GM23338 (cell line): ENCODE data around the gene CCR4. TPM values are rescaled to one million over a fixed set of nuclear protein-coding genes. Genes with fewer than 3 reads are reported as not detected.

ENCODE experiments used
- ATAC-seq: fragments of 200-7000 bp; cut with Tn5 transposase; 3 replicates; pipeline ENCODE4 v1.9.1; 2020
- DNase-seq: peaks from one replicate; pipeline ENCODE4 v3.0.0-alpha.2; 2015; ENCODE audit warnings: low spot score
- H2AFZ ChIP-seq: fragments of 200-600 bp; sonication (generic); 2 replicates; pipeline ENCODE4 v1.8.0; 2016; ENCODE audit warnings: antibody characterized with exemption, mild to moderate bottlenecking, moderate library complexity
- H3F3A ChIP-seq: fragments of 200-600 bp; sonication (generic); replicated peaks from 2 replicates; pipeline ENCODE4 v1.8.0; 2017; ENCODE audit warnings: antibody characterized with exemption, mixed run types, low read depth
- H3K27ac ChIP-seq: fragments of 200-600 bp; sonication (generic); 2 replicates; pipeline ENCODE4 v1.6.1; 2016; ENCODE audit warnings: low read depth
- H3K27me3 ChIP-seq: fragments of 200-600 bp; sonication (generic); 2 replicates; pipeline ENCODE4 v1.8.0; 2016; ENCODE audit warnings: mild to moderate bottlenecking, mixed run types, moderate library complexity; ENCODE audit not compliant: insufficient read depth
- H3K36me3 ChIP-seq: fragments of 200-600 bp; sonication (generic); 2 replicates; pipeline ENCODE4 v1.8.0; 2016; ENCODE audit warnings: mild to moderate bottlenecking; ENCODE audit not compliant: insufficient read depth
- H3K4me1 ChIP-seq: fragments of 200-600 bp; sonication (generic); 2 replicates; pipeline ENCODE4 v1.8.0; 2016; ENCODE audit warnings: mild to moderate bottlenecking, moderate library complexity; ENCODE audit not compliant: insufficient read depth
- H3K4me2 ChIP-seq: fragments of 200-600 bp; sonication (generic); 2 replicates; pipeline ENCODE4 v1.7.1; 2017; ENCODE audit warnings: mixed run types
- H3K4me3 ChIP-seq: fragments of 200-600 bp; sonication (generic); 2 replicates; pipeline ENCODE4 v1.6.1; 2016; ENCODE audit warnings: mixed run types
- H3K79me2 ChIP-seq: fragments of 200-600 bp; sonication (generic); replicated peaks from 2 replicates; pipeline ENCODE4 v1.8.0; 2017; ENCODE audit warnings: mild to moderate bottlenecking; ENCODE audit not compliant: insufficient read depth
- H3K9me2 ChIP-seq: fragments of 200-600 bp; sonication (generic); 2 replicates; pipeline ENCODE4 v1.8.0; 2017; ENCODE audit not compliant: insufficient read depth
- H4K20me1 ChIP-seq: fragments of 200-600 bp; sonication (generic); replicated peaks from 2 replicates; pipeline ENCODE4 v1.8.0; 2017; ENCODE audit warnings: mild to moderate bottlenecking; ENCODE audit not compliant: insufficient read depth
- H3K27ac Mint-ChIP-seq: 2 replicates; pipeline ENCODE4 v1.8.0; 2020; ENCODE audit warnings: inconsistent platforms, mild to moderate bottlenecking, moderate library complexity, mixed read lengths
- H3K27me3 Mint-ChIP-seq: 3 replicates; pipeline ENCODE4 v1.8.0; 2022; ENCODE audit warnings: low read depth, mild to moderate bottlenecking, moderate library complexity, mixed read lengths, inconsistent platforms; ENCODE audit not compliant: insufficient read depth, poor library complexity
- H3K36me3 Mint-ChIP-seq: 3 replicates; pipeline ENCODE4 v1.8.0; 2021; ENCODE audit warnings: low read depth, mild to moderate bottlenecking, inconsistent platforms, moderate library complexity, mixed read lengths
- H3K4me1 Mint-ChIP-seq: 3 replicates; pipeline ENCODE4 v1.8.0; 2020; ENCODE audit warnings: mild to moderate bottlenecking, inconsistent platforms, mixed read lengths
- H3K4me3 Mint-ChIP-seq: 3 replicates; pipeline ENCODE4 v1.8.0; 2021; ENCODE audit warnings: moderate library complexity, mild to moderate bottlenecking, inconsistent platforms, mixed read lengths
- H3K9me3 Mint-ChIP-seq: 3 replicates; pipeline ENCODE4 v1.8.0; 2020; ENCODE audit warnings: moderate library complexity, mild to moderate bottlenecking, inconsistent platforms, mixed read lengths
- CREB1 ChIP-seq: fragments of 250-450 bp; sonication (Bioruptor Pico); IDR thresholded peaks from 2 replicates; pipeline ENCODE4 v1.5.0; 2020; ENCODE audit warnings: low read depth, mild to moderate bottlenecking, moderate library complexity
- CTCF ChIP-seq, 2 experiments: fragments of 200-600 bp in 1 of 2; sonication (generic) in 1 of 2; conservative IDR thresholded peaks; 2 replicates each; pipeline versions ENCODE4 v1.5.1 to v1.6.1; 2016 to 2017; ENCODE audit warnings: antibody characterized with exemption in 2 of 2, low read depth in 2 of 2, mild to moderate bottlenecking in 2 of 2, moderate library complexity in 1 of 2
- EZH2 ChIP-seq: fragments of 200-600 bp; sonication (generic); IDR thresholded peaks from one replicate; pipeline ENCODE4 v1.8.0; 2017; ENCODE audit warnings: antibody characterized with exemption, mild to moderate bottlenecking, low read depth; ENCODE audit not compliant: unreplicated experiment
- EZH2phosphoT487 ChIP-seq: fragments of 200-600 bp; sonication (generic); IDR thresholded peaks from one replicate; pipeline ENCODE4 v1.8.1; 2018; ENCODE audit warnings: antibody characterized with exemption; ENCODE audit not compliant: unreplicated experiment
- JUNB ChIP-seq: IDR thresholded peaks from one replicate; pipeline ENCODE4 v1.6.1; 2016; ENCODE audit warnings: antibody characterized with exemption; ENCODE audit not compliant: unreplicated experiment
- NANOG ChIP-seq: IDR thresholded peaks from 2 replicates; pipeline ENCODE4 v1.6.1; 2016; ENCODE audit warnings: antibody characterized with exemption, borderline replicate concordance
- POLR2AphosphoS5 ChIP-seq: IDR thresholded peaks from 2 replicates; pipeline ENCODE4 v1.6.1; 2016; ENCODE audit warnings: antibody characterized with exemption, low read depth
- REST ChIP-seq: IDR thresholded peaks from one replicate; pipeline ENCODE4 v1.6.1; 2018; ENCODE audit warnings: antibody characterized with exemption; ENCODE audit not compliant: unreplicated experiment
- STAT1 ChIP-seq: IDR thresholded peaks from one replicate; pipeline ENCODE4 v1.6.1; 2016; ENCODE audit warnings: antibody characterized with exemption; ENCODE audit not compliant: unreplicated experiment
- ZNF114 ChIP-seq: fragments of 250-450 bp; sonication (Bioruptor Pico); IDR thresholded peaks from 2 replicates; pipeline ENCODE4 v1.5.0; 2020; ENCODE audit warnings: mild to moderate bottlenecking, moderate library complexity
- ZNF331 ChIP-seq: fragments of 250-450 bp; sonication (Bioruptor Pico); IDR thresholded peaks from 2 replicates; pipeline ENCODE4 v1.5.0; 2020; ENCODE audit warnings: low read depth, mild to moderate bottlenecking, moderate library complexity
- polyA plus RNA-seq: library from polyadenylated mRNA; unstranded; fragments of >200 nt; fragmentation: Nextera tagmentation; extraction: Ambion mirVana; gene quantifications from 2 replicates; pipeline ENCODE4 v1.2.1, GENCODE V29; 2016
- total RNA-seq: library from RNA; depleted of rRNA; stranded (reverse); fragments of >200 nt; shearing (Covaris generic); gene quantifications from 2 replicates; pipeline ENCODE4 v1.2.3, GENCODE V29; 2014
- TF ChIP-seq, protein P1 (sequence below): IDR thresholded peaks from 2 replicates; pipeline ENCODE4 v1.6.1; 2016; ENCODE audit warnings: antibody characterized with exemption
- TF ChIP-seq, protein P2 (sequence below): fragments of 250-450 bp; sonication (Bioruptor Pico); IDR thresholded peaks from 2 replicates; pipeline ENCODE4 v1.5.0; 2020; ENCODE audit warnings: mild to moderate bottlenecking, moderate library complexity

The CCR4 gene
- total and polyA plus RNA-seq, 2 experiments from 2014 or later, result 0.10 to 0.35 TPM

DNA sequence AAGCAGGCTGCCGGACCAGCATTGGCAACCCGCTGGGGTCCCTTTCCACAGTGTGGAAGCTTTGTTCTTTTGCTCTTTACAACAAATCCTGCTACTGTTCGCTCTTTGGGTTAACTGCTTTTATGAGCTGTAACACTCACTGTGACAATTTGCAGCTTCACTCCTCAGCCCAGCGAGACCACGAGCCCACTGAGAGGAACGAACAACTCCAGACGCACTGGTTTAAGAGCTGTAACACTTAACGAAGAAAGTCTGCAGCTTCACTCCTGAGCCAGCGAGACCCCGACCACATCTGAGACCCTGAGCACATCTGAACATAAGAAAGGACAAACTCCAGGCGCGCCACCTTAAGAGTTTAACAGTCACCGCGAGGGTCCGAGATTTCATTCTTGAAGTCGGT, 10.7 kb upstream of the CCR4 start:
- Histone ChIP-seq H3K27me3 (no peaks in the 10 kb centered on the region), H3K27ac (no peak overlapping the region), H3K36me3 (no peaks in the 10 kb centered on the region), H2AFZ (peak overlapping the region; percentile 74; the same call in 1 of the 2 replicates), H3K4me1 (no peaks in the 10 kb centered on the region; the same call in 1 of the 2 replicates), H4K20me1 (no peaks in the 10 kb centered on the region), H3K79me2 (no peaks in the 10 kb centered on the region), H3K4me3 (no peak overlapping the region), H3K9me2 (no peaks in the 10 kb centered on the region), H3K4me2 (no peak overlapping the region), H3F3A (peaks cover 3% of the 10 kb centered on the region)
- Mint-ChIP-seq H3K27ac (no peak overlapping the region), H3K9me3 (peaks cover 14% of the 10 kb centered on the region), H3K36me3 (peaks cover 6% of the 10 kb centered on the region; the same call in 2 of the 3 replicates), H3K4me3 (no peak overlapping the region), H3K27me3 (no peaks in the 10 kb centered on the region), H3K4me1 (no peaks in the 10 kb centered on the region)
- no peak for TF ChIP-seq CREB1
- TF ChIP-seq ZNF331 (CRISPR knock-in tag), result no peak
- TF ChIP-seq EZH2, result no peak
- TF ChIP-seq JUNB, result no peak
- no peak for TF ChIP-seq ZNF114
- no peak for TF ChIP-seq CTCF (conservative IDR thresholded peaks at IDR 0.05; ENCODE audit: low read depth in 2 of 2)
- no peak for TF ChIP-seq STAT1
- TF ChIP-seq NANOG, result no peak
- TF ChIP-seq EZH2phosphoT487, result no peak
- TF ChIP-seq, protein P1, sequence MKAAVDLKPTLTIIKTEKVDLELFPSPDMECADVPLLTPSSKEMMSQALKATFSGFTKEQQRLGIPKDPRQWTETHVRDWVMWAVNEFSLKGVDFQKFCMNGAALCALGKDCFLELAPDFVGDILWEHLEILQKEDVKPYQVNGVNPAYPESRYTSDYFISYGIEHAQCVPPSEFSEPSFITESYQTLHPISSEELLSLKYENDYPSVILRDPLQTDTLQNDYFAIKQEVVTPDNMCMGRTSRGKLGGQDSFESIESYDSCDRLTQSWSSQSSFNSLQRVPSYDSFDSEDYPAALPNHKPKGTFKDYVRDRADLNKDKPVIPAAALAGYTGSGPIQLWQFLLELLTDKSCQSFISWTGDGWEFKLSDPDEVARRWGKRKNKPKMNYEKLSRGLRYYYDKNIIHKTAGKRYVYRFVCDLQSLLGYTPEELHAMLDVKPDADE, result no peak
- no peak for TF ChIP-seq REST
- TF ChIP-seq POLR2AphosphoS5, result no peak
- TF ChIP-seq, protein P2, sequence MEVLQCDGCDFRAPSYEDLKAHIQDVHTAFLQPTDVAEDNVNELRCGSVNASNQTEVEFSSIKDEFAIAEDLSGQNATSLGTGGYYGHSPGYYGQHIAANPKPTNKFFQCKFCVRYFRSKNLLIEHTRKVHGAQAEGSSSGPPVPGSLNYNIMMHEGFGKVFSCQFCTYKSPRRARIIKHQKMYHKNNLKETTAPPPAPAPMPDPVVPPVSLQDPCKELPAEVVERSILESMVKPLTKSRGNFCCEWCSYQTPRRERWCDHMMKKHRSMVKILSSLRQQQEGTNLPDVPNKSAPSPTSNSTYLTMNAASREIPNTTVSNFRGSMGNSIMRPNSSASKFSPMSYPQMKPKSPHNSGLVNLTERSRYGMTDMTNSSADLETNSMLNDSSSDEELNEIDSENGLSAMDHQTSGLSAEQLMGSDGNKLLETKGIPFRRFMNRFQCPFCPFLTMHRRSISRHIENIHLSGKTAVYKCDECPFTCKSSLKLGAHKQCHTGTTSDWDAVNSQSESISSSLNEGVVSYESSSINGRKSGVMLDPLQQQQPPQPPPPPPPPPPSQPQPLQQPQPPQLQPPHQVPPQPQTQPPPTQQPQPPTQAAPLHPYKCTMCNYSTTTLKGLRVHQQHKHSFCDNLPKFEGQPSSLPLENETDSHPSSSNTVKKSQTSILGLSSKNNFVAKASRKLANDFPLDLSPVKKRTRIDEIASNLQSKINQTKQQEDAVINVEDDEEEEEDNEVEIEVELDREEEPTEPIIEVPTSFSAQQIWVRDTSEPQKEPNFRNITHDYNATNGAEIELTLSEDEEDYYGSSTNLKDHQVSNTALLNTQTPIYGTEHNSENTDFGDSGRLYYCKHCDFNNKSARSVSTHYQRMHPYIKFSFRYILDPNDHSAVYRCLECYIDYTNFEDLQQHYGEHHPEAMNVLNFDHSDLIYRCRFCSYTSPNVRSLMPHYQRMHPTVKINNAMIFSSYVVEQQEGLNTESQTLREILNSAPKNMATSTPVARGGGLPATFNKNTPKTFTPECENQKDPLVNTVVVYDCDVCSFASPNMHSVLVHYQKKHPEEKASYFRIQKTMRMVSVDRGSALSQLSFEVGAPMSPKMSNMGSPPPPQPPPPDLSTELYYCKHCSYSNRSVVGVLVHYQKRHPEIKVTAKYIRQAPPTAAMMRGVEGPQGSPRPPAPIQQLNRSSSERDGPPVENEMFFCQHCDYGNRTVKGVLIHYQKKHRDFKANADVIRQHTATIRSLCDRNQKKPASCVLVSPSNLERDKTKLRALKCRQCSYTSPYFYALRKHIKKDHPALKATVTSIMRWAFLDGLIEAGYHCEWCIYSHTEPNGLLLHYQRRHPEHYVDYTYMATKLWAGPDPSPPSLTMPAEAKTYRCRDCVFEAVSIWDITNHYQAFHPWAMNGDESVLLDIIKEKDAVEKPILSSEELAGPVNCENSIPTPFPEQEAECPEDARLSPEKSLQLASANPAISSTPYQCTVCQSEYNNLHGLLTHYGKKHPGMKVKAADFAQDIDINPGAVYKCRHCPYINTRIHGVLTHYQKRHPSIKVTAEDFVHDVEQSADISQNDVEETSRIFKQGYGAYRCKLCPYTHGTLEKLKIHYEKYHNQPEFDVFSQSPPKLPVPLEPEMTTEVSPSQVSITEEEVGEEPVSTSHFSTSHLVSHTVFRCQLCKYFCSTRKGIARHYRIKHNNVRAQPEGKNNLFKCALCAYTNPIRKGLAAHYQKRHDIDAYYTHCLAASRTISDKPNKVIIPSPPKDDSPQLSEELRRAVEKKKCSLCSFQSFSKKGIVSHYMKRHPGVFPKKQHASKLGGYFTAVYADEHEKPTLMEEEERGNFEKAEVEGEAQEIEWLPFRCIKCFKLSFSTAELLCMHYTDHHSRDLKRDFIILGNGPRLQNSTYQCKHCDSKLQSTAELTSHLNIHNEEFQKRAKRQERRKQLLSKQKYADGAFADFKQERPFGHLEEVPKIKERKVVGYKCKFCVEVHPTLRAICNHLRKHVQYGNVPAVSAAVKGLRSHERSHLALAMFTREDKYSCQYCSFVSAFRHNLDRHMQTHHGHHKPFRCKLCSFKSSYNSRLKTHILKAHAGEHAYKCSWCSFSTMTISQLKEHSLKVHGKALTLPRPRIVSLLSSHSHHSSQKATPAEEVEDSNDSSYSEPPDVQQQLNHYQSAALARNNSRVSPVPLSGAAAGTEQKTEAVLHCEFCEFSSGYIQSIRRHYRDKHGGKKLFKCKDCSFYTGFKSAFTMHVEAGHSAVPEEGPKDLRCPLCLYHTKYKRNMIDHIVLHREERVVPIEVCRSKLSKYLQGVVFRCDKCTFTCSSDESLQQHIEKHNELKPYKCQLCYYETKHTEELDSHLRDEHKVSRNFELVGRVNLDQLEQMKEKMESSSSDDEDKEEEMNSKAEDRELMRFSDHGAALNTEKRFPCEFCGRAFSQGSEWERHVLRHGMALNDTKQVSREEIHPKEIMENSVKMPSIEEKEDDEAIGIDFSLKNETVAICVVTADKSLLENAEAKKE (CRISPR knock-in tag), result no peak
- DNase-seq, result no peak
- ATAC-seq, result no peak
